ENCODE results near the gene IPO4.

The IPO4 gene

DNA sequence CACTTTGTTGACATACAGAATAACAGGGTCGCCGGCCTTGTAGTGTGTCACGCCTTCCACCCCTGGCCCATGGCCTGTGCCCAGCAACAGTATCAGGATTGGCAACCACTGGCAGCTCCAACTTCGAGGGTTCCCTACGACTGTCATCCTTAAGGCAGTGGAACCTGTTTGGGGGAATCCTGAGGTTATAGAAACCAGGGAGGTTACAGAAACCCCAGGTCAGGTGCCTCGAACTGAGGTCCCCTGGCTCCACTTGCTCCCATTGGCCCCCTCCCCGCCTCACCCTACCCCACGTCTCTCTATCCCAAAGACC, 6.2 kb upstream of the IPO4 start:
- DNase-seq (ENCODE audit: low read depth, low spot score): no peak

DNA sequence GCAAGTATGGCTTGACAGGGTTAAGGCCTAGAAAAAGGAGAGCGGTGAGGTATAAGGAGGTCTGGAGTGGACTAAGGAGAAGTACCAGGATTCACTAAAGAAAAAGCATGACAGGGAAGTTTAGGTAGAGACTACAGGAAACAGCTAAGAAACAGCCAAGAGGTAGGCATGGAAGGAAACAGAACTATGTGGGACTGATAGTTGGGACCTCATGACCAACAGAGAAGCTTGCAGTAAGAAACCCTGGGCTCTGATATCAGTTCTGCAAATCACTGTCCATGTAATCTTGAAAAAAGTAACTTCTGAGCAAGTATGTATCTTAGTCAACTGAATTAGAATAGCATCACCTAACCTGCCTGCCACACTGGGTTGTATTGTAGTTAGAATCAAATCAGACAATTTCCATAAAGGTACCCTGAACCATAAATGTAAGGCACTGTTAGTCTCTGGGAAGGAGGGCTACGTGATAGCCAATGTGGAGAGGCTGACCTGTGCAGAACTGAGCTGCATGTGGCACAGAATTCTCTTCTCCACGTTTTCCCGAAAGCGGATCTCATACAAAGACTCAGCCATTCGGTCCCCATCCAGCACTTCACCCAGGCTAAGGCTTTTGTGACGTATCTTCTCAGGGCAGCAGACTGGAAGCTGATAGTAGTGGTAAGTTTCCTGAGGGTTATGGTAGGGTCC, 5.7 kb upstream of the IPO4 start:
- DNase-seq (ENCODE audit: low read depth, low spot score): no peak

DNA sequence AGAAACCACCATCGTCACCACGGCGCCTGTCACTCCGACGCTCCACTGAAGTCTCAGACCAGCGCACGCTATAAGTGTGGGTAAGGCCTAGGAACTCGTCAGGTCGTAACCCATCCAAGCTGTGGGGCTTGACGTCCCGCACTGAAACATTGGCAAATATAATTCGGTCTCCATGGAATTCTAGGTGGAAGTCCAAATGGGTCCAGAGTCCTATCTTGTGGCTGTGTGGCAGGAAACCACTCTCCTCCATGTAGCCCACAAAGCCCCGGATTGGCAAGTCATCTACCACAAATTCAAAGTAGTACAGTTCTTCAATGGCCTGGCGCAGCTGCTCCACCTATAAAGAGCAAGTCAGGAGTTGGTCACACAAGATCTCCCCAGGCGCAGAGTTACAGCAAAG, 4.3 kb upstream of the IPO4 start:
- DNase-seq (ENCODE audit: low read depth, low spot score): no peak

DNA sequence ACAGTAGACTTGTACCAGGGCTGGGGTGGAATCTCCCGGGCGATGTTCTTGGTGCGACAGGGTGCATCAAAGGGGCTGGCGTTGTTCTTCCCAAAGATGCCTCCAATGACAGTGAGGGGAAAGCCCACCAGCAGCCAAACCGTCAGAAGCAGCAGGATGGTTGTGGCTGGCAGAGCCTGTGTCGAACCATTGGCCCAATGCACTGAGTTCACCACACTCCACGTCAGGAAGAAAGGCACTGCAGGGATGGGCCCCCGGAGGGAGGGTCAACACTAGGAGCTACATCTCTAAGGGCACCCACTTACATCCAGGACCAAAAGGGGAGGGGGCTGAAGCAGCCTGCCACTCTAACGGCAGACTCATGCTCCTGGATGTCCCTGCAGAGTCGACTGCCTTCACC, 1.8 kb upstream of the IPO4 start:
- DNase-seq (ENCODE audit: low read depth, low spot score): no peak

DNA sequence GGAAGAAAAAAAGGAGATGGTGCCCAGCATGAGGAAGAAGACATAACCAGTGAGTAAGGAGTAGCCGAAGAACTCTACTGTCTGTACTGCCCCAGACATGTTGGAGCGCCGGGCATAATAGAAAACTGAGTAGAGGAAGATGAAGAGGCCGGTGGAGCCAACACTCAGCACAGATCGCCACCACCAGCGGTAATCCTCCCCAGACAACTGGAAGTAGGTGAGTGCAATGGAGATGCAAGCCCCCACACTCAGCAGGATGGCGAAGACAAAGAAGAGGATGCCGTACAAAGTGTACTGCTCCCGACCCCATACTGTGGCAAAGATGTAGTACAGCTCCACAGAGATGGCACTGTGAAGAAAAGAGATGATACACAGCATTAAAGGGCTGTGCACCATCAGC, 844 bp upstream of the IPO4 start:
- no peak for DNase-seq (ENCODE audit: low read depth, low spot score)

DNA sequence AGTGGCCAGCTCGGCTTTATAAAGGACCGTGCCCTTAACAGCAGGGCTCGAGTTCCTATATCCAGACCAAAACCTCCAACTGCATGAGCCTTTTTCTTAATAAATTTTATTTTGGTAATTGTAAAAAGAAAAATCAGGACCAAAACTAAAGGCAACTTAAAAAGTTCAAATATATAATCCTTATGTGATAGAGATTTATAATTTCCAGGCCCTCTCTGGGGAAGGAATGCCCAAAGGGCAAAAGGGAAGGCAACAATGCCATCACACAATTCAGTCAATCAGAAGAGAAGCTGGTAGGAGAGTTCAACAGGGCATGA, 401 bp upstream of the IPO4 start:
- DNase-seq (ENCODE audit: low read depth, low spot score): no peak

DNA sequence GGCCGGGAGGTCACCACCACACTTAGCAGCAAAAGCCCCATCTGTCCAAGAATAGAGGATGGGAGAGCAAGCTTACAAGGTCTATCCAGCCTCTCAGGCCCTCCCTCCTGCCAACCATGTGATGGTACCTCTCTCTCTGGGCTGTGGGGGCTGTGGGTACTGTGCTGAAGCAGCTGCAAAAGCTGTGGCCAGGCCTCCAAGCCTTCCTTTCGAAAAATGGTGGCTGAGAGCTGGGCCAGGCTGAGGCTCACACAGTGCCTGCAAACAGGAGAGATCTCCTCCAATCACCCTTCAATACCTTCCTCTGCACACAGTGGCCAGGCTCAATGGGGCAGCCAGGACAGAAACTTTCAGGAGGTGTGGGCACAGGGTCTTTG, 1.1 kb downstream of the IPO4 start:
- DNase-seq (ENCODE audit: low read depth, low spot score): no peak

DNA sequence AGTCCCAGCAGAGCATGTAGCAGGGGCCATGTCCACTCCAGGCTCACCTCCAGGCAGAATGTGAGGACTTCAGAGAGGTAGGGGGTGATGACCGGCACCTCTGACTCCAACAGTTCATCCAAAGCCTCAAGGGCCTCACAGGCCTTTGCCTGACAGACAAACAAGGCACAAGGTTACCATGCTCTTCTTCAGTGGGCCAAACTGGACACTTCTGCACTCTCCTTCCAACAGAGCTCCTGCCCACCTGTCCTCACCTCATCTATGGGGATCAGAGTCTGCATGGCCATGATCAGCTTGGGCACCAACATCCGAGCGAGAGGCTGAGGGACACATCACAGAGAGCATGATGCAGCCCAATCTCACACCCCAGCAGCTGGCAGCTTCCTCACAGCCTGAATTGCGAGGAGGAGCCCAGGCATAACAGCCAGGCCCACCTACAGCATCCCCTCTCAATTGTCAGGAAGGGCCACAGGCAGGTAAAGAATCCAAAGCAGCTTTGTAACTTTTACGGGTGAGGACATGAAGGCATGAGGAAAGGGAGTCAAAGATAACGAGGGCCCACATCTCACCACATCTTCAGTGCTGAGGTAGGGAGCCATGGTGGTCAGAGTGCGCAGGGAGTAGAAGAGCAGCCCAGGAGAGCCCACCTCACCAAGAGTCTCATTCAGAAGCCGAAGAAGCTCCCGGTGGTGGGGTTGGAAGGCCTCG, 1.6 kb downstream of the IPO4 start:
- no peak for DNase-seq (ENCODE audit: low read depth, low spot score)

DNA sequence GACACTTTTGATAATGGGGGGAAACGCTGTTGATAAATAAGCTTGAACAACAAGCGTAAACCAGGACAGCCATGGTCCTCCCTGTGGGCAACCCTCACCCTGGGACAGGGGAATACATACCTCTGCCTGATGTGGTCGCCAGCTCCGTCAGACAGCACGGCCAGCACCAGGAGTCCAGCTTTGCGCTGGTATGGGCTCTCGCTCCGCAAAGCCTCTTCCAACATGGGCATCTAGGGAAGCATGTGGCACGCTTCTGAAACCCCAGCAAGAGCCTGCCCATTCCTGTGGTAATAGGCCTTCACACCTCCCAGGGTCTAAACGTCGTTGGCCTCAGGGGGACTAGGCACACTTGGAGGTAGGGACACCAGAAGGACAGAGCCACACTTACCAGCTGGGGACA, 2.9 kb downstream of the IPO4 start:
- no peak for DNase-seq (ENCODE audit: low read depth, low spot score)

DNA sequence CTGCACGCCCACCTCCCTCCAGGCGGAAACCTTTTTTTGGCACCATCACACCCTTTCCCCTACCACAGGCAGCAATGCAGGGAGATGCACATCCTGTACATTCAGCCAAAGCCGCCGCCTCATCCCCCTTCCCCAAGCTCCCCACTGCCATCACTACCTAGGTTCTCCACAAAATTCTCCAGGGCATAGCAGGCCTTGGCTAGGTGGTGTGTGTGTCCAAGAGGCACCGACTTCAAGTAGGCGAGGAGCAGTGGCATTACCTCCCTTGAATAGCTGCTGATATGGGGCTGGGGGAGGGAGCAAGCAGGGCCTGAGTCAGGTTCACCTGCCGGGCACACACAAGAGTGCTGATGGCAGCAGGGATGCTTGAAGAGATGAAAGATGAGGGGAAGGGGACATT, 3.6 kb downstream of the IPO4 start:
- no peak for DNase-seq (ENCODE audit: low read depth, low spot score)

DNA sequence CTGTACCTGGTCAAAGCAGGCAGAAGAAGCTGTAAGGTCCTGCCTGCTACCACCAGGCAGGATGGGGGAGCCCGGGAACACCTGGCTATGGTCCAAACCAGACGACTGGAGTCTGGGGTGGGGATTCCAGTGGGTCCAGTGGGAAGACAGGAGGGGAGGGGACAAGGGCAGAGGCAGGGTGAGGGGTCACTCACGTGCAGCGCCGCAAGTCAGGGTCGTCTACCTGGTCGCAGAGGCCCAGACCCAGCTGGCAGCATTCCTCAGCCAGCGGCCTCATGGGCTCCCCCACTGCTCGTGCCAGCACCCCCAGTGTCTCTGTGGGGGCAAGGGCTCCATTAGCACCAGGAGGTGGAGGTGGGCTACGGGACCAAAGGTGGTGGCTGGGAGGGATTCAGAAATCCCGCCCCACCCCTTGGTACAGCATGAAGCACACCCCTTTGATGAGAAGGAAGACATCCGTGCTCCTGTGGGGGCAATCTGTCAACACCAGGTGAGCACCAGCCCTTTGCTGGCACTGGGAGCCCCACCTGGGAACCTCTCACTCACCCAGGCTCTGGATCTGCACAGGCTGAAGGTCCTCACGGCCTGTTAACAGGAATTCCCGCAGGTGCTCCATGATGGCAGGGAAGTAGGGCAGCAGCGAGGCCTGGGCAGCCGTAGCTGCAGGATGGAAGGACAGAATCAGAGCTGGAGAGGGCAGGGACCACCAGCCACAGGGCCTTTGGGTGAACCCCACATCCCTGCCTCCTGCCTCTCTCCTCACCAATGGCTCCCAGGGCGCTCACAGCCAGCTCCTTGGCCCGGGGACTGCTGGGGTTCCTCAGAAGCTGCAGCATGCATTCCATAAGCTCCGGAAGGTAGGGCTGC, 4.3 kb downstream of the IPO4 start:
- DNase-seq (ENCODE audit: low read depth, low spot score): no peak

DNA sequence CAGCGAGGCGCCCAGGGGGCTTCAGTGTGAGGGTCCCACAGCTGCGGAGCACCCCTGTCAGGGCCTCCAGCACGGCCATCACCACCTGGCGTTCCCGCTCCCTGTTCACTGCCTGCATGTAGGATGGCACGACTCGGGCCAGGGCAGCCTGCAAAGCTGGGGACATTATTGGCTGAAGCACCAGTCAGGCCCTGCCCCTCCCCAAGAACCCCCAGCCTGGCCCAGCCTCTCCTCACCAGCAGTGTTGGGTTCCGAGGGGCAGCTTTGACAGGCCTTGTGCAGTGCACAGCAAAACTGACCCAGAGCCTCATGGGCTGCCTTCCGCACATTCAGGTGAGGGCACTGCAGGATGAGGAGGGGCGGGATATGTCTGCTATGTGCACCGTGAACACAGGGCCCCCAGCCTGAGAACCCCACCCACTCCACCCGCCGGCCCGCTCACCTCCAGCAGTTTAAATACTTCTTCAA, 5.6 kb downstream of the IPO4 start:
- no peak for DNase-seq (ENCODE audit: low read depth, low spot score)

DNA sequence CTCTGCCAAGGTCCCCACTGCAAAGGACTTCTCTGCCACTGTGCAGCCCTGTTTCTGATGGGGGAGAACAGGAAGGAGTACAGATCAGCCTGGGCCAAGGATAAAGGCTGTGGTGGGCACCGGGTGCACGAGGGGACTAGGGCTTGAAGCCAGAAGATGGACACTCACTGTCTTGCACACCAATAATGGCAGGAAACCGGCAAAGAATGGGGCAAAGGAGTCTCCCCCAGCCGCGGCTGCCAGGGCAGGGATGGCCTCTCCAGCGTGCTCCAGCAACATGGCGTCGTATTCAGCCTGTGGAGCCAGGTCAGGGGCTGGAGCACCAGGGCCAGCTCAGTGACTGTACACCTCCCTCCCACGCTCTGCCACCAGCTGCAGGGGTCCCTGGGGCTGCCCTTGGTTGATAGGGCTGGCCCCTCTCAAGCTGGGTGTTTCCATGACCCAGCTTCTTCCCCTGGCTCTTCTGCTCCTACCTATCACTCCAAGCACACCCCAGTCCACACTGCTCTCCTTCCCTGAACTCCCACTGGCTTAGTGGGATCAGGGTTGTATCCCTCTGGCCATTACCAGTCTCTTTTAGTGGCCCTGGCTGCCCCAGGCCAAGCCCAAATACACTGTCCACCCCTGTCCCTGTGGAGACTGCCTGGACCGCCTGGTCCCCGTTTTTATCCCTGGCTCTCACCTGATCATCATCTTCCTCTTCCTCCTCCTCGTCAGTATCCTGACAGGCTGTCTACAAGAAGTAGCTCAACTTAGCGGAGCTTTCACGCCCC, 6.3 kb downstream of the IPO4 start:
- no peak for DNase-seq (ENCODE audit: low read depth, low spot score)

DNA sequence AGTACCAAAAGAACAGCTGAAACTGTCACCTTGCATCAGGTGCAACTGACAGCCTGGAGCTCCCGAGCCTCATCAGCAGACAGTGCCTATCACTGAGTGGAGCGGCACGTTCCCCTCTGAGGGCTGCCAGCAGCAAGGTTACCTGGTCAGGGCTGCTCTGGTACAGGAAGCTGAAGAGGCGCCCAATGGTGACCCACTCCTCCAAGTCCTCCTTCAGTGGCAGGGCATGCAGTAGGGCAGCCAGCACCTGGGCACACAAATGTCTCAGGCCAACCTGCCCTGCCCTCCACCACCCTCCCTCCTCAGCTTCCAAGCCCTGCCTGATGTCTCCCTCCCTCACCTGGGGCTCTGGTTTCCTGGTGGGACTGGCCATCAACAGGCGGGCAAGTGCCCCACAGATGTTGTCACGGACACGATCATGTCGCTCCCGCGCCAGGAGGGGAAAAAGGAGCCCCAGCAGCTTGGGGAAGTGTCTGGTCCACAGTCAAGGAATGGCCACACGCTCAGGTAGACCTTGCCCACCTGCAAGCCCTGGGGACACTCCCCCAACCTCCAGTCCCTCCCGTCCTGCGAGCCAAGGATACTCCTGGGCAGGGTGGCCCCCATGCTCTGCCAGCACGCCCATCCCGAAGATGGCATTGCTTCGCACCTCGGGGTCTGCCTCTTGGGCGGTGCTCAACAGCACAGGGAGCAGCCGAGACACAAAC, 7.1 kb downstream of the IPO4 start:
- no peak for DNase-seq (ENCODE audit: low read depth, low spot score)

DNA sequence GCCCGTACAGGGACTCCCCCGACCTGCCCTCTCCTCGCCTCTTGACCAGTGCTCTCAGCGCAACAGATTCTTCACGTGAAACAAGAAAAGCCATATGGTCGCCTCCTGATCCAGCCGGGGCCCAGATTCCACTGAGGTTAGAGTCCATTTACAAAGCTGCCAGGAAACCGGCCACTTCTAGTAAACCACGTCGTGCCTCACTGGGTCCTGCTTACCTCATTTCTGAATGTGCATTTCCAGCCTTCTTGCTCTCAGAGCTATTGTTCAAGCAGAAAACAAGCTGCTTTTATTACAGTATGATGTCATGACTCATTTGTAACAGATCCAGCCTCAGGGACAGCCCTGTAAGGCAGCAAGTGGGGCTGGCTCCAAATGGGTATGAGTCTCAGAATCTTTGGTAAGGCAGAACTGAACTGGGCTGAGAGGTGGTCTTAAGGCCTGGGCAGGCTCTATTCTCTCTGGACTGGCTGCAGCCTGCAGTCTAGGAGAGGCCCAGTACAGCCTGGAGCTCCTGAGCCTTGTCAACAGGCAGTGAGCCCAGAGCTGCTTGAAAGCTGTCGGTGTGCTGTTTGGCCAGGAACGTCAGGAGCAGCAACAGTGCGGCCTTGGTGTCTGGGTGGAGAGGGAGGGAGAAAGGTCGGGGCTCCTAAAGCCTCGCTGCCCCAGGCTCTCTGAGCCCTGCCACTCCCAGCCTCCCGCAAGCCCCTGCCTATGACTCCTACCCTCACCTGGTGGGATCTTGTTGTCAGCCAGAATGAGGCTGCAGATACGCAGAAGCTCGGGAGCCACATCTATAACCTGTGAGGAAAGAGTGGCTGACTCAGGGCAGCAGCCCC, 8.4 kb downstream of the IPO4 start:
- no peak for DNase-seq (ENCODE audit: low read depth, low spot score)

DNA sequence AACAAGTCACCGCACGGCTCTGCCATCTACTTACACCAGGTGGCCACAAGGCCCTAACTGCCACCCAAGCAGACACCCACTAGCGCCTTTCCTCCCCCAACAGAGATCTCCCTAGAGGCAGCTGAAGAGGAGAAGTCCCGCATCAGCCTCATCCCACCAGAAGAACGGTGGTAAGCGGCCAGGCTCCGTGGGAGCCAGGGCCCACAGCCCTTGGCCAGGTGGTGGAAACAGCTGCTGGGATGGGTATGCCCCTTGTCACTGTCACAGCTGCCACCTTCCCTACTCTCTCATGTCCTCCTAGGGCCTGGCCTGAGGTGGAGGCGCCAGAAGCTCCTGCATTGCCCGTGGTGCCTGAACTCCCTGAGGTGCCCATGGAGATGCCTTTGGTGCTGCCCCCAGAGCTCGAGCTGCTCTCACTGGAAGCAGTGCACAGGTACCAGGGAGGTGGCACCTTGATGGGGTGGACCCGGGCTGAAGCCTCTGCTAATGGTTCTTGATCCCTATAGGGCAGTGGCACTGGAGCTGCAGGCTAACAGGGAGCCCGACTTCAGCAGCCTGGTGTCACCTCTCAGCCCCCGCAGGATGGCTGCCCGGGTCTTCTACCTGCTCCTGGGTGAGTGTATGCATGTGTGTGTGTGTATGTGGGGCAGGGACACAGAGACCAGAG, 9.2 kb downstream of the IPO4 start:
- DNase-seq (ENCODE audit: low read depth, low spot score): no peak

DNA sequence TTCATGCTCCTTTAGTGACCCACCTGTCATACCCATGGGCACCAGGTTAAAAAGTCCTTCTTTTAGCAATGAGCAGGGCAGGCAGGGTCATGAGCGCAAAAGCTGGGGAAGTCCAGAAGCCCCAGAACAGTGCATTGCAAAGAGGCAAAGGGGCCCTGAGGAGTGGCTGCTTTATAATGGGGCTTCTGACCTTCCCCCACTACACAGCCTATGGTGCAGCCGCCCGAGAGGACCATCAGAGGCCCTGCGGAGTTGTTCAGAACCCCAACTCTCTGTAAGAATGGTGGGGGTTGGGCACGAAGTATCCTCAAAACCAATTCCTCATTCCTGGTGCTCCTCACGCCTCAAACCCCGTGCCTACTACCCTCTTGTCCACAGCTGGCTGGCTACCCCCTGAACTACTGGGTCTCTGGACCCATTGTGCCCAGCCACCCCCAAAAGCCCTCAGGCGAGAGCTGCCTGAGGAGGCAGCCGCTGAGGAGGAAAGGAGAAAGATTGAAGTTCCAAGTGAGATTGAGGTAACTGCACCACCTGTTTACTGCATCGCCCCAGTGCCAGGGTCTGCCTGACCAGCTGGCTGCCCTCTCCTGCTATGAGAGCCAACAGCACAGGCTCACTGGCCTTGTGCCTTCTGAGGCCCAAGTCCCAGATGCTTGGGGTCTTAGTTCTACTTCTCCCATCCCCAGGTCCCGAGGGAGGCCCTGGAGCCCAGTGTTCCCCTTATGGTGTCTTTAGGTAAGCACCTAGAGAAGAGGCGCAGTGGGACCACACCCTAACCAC, 10.0 kb downstream of the IPO4 start:
- DNase-seq (ENCODE audit: low read depth, low spot score): no peak

DNA sequence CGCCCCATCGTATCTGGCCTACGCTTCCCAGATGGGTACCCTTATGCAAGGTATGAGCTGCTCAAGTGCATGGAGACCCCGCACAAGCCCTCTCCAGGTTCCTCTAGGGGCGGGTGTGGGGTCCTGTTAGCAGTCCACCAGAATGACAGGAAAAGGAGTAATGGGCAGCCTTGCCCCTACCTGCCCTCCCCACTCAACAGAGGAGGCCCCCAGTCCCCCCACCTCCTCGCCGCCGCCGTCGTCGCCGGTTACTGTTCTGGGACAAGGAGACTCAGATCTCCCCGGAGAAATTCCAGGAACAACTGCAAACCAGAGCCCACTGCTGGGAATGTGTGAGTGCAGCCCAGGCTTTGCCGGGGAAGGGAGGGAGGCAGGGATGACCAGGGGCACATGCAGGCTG, 10.7 kb downstream of the IPO4 start:
- DNase-seq (ENCODE audit: low read depth, low spot score): no peak

Data from activated CD4-positive, CD25-positive, alpha-beta regulatory T cell treated with anti-CD3 and anti-CD28 coated beads, Interleukin-2, amount 50 U/mL, for 16 hours (primary cell).